ENCODE measurements around the gene PCP2.

PCP2 gene

GRCh38 chr19:7602240-7602934 lies 31.1 kb downstream of the PCP2 start:
- Histone ChIP-seq H3K4me1 (ENCODE audit: control insufficient read depth, insufficient read depth, low read length) (peaks cover 5% of the 10 kb centered on the region; the same call in 1 of the 2 replicates), H3K9me3 (ENCODE audit: control insufficient read depth, insufficient read depth, low read depth, low read length) (no peaks in the 10 kb centered on the region), H3K27ac (ENCODE audit: low read depth, low read length) (no peak overlapping the region), H3K9ac (ENCODE audit: low read length) (no peak overlapping the region), H3K27me3 (ENCODE audit: control insufficient read depth, insufficient read depth, low read length) (peaks cover 13% of the 10 kb centered on the region; the same call in 1 of the 2 replicates), H3K4me3 (ENCODE audit: low read depth, low read length) (no peak overlapping the region), H3K36me3 (ENCODE audit: control insufficient read depth, insufficient read depth, low read length) (no peaks in the 10 kb centered on the region)

GRCh38 chr19:7600721-7601120 lies 32.8 kb downstream of the PCP2 start:
- Histone ChIP-seq H3K4me3 (ENCODE audit: low read depth, low read length) (no peak overlapping the region), H3K36me3 (ENCODE audit: control insufficient read depth, insufficient read depth, low read length) (no peaks in the 10 kb centered on the region), H3K27ac (ENCODE audit: low read depth, low read length) (no peak overlapping the region), H3K27me3 (ENCODE audit: control insufficient read depth, insufficient read depth, low read length) (peaks cover 25% of the 10 kb centered on the region), H3K9ac (ENCODE audit: low read length) (no peak overlapping the region), H3K9me3 (ENCODE audit: control insufficient read depth, insufficient read depth, low read depth, low read length) (no peaks in the 10 kb centered on the region), H3K4me1 (ENCODE audit: control insufficient read depth, insufficient read depth, low read length) (peaks cover 10% of the 10 kb centered on the region; the same call in 1 of the 2 replicates)

- Histone ChIP-seq H3K4me3 (ENCODE audit: low read depth, low read length) (no peak overlapping the region), H3K9me3 (ENCODE audit: control insufficient read depth, insufficient read depth, low read depth, low read length) (no peaks in the 10 kb centered on the region), H3K27me3 (ENCODE audit: control insufficient read depth, insufficient read depth, low read length) (peaks cover 40% of the 10 kb centered on the region), H3K36me3 (ENCODE audit: control insufficient read depth, insufficient read depth, low read length) (no peaks in the 10 kb centered on the region), H3K27ac (ENCODE audit: low read depth, low read length) (no peak overlapping the region), H3K4me1 (ENCODE audit: control insufficient read depth, insufficient read depth, low read length) (peaks cover 10% of the 10 kb centered on the region; the same call in 1 of the 2 replicates), H3K9ac (ENCODE audit: low read length) (no peak overlapping the region)
Measured at GRCh38 chr19:7598180-7598579, 35.3 kb downstream of the PCP2 start.

- Histone ChIP-seq H3K27me3 (ENCODE audit: control insufficient read depth, insufficient read depth, low read length) (peaks cover 40% of the 10 kb centered on the region), H3K9ac (ENCODE audit: low read length) (no peak overlapping the region), H3K9me3 (ENCODE audit: control insufficient read depth, insufficient read depth, low read depth, low read length) (no peaks in the 10 kb centered on the region)
Measured at GRCh38 chr19:7597689-7598088, 35.8 kb downstream of the PCP2 start.

GRCh38 chr19:7596211-7596937 lies 37.1 kb downstream of the PCP2 start:
- peak overlapping the region; percentile 55 for H3K9ac ChIP-seq (ENCODE audit: low read length)
- peaks cover 40% of the 10 kb centered on the region for H3K27me3 ChIP-seq (ENCODE audit: control insufficient read depth, insufficient read depth, low read length)
- no peaks in the 10 kb centered on the region for H3K36me3 ChIP-seq (ENCODE audit: control insufficient read depth, insufficient read depth, low read length)
- peak overlapping the region; percentile 68 for H3K4me3 ChIP-seq (ENCODE audit: low read depth, low read length)
- H3K27ac ChIP-seq (ENCODE audit: low read depth, low read length): no peak overlapping the region
- H3K9me3 ChIP-seq (ENCODE audit: control insufficient read depth, insufficient read depth, low read depth, low read length): no peaks in the 10 kb centered on the region
- peaks cover 10% of the 10 kb centered on the region; the same call in 1 of the 2 replicates for H3K4me1 ChIP-seq (ENCODE audit: control insufficient read depth, insufficient read depth, low read length)

More at GRCh38 chr19:7597689-7598088, 35.8 kb downstream of the PCP2 start:
- H3K4me1 ChIP-seq (ENCODE audit: control insufficient read depth, insufficient read depth, low read length): peaks cover 10% of the 10 kb centered on the region; the same call in 1 of the 2 replicates
- H3K4me3 ChIP-seq (ENCODE audit: low read depth, low read length): no peak overlapping the region
- H3K36me3 ChIP-seq (ENCODE audit: control insufficient read depth, insufficient read depth, low read length): no peaks in the 10 kb centered on the region
- H3K27ac ChIP-seq (ENCODE audit: low read depth, low read length): no peak overlapping the region

- no peaks in the 10 kb centered on the region for H3K36me3 ChIP-seq (ENCODE audit: control insufficient read depth, insufficient read depth, low read length)
- peak within 1 kb of the TSS; percentile 68 for H3K4me3 ChIP-seq (ENCODE audit: low read depth, low read length)
- no peaks in the 10 kb centered on the region for H3K9me3 ChIP-seq (ENCODE audit: control insufficient read depth, insufficient read depth, low read depth, low read length)
- no peak within 1 kb of the TSS for H3K27ac ChIP-seq (ENCODE audit: low read depth, low read length)
- H3K4me1 ChIP-seq (ENCODE audit: control insufficient read depth, insufficient read depth, low read length): peaks cover 10% of the 10 kb centered on the region; the same call in 1 of the 2 replicates
- peak within 1 kb of the TSS; percentile 55 for H3K9ac ChIP-seq (ENCODE audit: low read length)
- H3K27me3 ChIP-seq (ENCODE audit: control insufficient read depth, insufficient read depth, low read length): peaks cover 40% of the 10 kb centered on the region
Measured at GRCh38 chr19:7595466-7596133, 37.9 kb downstream of the PCP2 start, which contains the start of gene CAMSAP3. TSS of gene CAMSAP3 (plus strand) at chr19:7595863. CDS start at chr19:7596003, 140 bp downstream.

- Histone ChIP-seq H3K36me3 (ENCODE audit: control insufficient read depth, insufficient read depth, low read length) (no peaks in the 10 kb centered on the region), H3K27ac (ENCODE audit: low read depth, low read length) (no peak overlapping the region), H3K4me1 (ENCODE audit: control insufficient read depth, insufficient read depth, low read length) (no peaks in the 10 kb centered on the region), H3K9me3 (ENCODE audit: control insufficient read depth, insufficient read depth, low read depth, low read length) (no peaks in the 10 kb centered on the region), H3K9ac (ENCODE audit: low read length) (no peak overlapping the region), H3K4me3 (ENCODE audit: low read depth, low read length) (no peak overlapping the region), H3K27me3 (ENCODE audit: control insufficient read depth, insufficient read depth, low read length) (peaks cover 14% of the 10 kb centered on the region)
Measured at GRCh38 chr19:7590256-7590655, 43.3 kb downstream of the PCP2 start.

GRCh38 chr19:7589822-7590221 lies 43.7 kb downstream of the PCP2 start:
- Histone ChIP-seq H3K9me3 (ENCODE audit: control insufficient read depth, insufficient read depth, low read depth, low read length) (no peaks in the 10 kb centered on the region), H3K4me1 (ENCODE audit: control insufficient read depth, insufficient read depth, low read length) (no peaks in the 10 kb centered on the region), H3K9ac (ENCODE audit: low read length) (no peak overlapping the region), H3K27ac (ENCODE audit: low read depth, low read length) (no peak overlapping the region), H3K36me3 (ENCODE audit: control insufficient read depth, insufficient read depth, low read length) (no peaks in the 10 kb centered on the region), H3K27me3 (ENCODE audit: control insufficient read depth, insufficient read depth, low read length) (peaks cover 9% of the 10 kb centered on the region), H3K4me3 (ENCODE audit: low read depth, low read length) (no peak overlapping the region)

GRCh38 chr19:7582446-7582845 lies 51.1 kb downstream of the PCP2 start:
- H3K4me3 ChIP-seq (ENCODE audit: low read depth, low read length): no peak overlapping the region
- no peaks in the 10 kb centered on the region for H3K9me3 ChIP-seq (ENCODE audit: control insufficient read depth, insufficient read depth, low read depth, low read length)
- H3K27me3 ChIP-seq (ENCODE audit: control insufficient read depth, insufficient read depth, low read length): peaks cover 21% of the 10 kb centered on the region
- no peak overlapping the region for H3K27ac ChIP-seq (ENCODE audit: low read depth, low read length)
- no peaks in the 10 kb centered on the region for H3K36me3 ChIP-seq (ENCODE audit: control insufficient read depth, insufficient read depth, low read length)
- H3K4me1 ChIP-seq (ENCODE audit: control insufficient read depth, insufficient read depth, low read length): no peaks in the 10 kb centered on the region
- H3K9ac ChIP-seq (ENCODE audit: low read length): no peak overlapping the region
